Hematopoietic multipotent progenitor cell (in vitro differentiated cells): ENCODE measurements around the gene WAPL. TPM values are rescaled to one million over a fixed set of nuclear protein-coding genes. Genes with fewer than 3 reads are reported as not detected.
"Not testable (repeated sequence)": the region's sequence is repeated elsewhere in the genome, so short reads cannot be mapped to it uniquely, and the experiment has no call there.

Source experiments
- DNase-seq, 3 donors: peaks; one replicate each; pipeline ENCODE4 v3.0.0-alpha.2; 2011 to 2015; ENCODE audit warnings: low read depth in 2 of 3, low spot score in 2 of 3
- small RNA-seq: library from RNA; depleted of rRNA; stranded (forward); fragments of <200 nt; gene quantifications from one replicate; pipeline ENCODE3, GENCODE V24; 2012
- total RNA-seq: library from RNA; depleted of rRNA; stranded (reverse); fragments of >200 nt; gene quantifications from one replicate; pipeline ENCODE4 v1.2.3, GENCODE V29; 2012

WAPL gene
- total RNA-seq, 1 donor = 36.4 TPM

DNA sequence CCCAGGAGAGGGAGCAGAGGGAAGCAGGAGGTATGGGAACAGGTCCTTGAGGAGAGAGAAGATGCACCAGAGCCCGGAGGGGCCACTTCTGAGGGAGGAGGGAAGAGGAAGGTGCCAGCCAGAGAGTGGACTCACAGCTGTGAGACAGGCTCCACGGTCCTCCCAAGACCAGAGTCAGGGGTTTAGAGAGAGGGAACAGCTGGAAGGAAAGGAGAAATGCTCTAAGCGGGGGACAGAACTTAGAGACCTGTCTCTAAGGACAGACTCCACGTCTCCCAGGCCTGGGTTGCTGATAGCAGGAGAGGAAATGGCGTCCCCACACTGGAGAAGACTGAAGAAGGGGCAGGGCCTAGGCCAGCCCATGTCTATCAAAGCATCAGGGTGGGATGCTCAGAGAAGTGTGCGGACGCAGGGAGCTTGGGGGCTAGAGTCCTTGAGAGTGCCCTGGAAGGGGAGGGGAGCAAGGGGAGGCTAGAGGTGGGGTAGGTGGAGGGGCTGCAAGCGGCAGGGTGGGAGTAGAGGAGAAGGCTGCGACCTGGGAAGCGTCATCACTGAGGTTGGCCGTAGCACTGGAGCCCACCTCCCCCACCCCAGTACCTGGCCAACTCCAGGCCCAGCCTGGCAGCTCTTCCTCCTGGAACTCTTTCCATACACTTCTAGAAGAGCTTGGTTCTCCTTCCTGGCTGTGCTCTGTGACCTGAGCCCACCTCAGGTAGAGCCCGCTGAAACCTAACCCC is 129.4 kb downstream of the WAPL start:
- no peak for DNase-seq

DNA sequence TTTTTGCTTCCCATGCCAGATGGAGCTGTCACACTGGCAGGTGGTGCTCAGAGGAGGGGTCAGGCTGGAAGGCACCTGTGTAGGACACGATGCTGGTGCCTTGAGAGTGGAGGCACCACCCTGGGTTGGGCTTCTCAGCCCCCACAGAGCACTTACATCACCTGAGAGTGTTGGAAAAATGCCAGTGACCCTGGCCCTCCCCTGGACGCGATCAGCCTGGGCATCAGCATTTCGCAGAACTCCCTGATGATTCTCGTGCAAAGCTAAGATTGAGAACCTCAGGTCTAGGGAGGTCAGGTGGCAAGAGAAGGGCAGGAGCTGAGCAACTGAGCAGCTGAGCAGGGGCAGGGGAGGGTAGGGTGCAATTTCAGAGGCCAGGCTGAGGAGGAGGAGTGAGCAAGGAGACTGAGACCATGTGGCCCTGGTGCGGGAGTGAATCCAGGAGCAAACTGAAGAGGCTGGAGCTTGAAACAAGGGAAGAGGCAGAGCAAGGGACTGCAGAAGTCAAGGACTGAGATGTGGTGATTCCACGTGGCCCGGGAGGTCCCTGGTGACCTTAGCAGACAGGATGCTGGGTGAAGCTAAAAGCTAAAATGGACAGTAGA is 130.3 kb downstream of the WAPL start:
- no peak for DNase-seq

DNA sequence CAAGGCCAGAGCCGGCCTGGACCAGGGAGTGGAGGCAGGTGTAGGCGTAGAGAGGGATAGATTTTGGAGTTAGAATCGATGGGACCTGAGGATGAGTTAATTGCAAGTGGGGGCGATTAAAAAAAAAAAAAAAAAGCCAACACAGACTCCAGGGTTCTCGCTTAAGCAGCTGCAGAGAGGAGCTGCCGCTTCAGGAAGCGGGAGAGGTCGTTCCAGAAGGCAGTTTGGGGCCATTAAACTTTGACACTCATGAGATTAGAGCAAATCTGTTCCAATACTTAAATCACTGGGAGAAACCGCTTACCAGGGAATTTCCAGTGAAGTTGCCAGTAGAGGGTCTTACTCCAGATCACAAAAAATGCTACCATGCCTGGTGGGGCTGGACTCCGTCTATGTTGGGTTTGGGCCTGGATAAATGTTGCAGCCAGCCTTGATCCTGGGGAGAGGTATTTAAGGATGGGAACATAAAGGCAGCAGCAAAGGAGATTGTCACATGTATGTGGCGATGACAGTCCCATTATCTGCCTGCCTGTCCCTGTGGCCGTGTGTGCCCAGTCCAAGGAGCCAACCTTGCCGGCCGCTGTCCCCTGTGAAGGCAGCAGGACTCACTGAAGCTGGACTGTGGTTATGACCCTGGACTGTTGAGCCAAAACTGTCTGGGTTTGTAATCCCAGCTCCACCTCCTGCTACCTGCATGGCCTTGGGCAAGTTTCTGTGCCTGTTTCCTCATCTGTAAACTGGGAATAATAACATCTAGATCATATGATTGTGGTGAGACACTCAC is 131.1 kb downstream of the WAPL start:
- DNase-seq = no peak

DNA sequence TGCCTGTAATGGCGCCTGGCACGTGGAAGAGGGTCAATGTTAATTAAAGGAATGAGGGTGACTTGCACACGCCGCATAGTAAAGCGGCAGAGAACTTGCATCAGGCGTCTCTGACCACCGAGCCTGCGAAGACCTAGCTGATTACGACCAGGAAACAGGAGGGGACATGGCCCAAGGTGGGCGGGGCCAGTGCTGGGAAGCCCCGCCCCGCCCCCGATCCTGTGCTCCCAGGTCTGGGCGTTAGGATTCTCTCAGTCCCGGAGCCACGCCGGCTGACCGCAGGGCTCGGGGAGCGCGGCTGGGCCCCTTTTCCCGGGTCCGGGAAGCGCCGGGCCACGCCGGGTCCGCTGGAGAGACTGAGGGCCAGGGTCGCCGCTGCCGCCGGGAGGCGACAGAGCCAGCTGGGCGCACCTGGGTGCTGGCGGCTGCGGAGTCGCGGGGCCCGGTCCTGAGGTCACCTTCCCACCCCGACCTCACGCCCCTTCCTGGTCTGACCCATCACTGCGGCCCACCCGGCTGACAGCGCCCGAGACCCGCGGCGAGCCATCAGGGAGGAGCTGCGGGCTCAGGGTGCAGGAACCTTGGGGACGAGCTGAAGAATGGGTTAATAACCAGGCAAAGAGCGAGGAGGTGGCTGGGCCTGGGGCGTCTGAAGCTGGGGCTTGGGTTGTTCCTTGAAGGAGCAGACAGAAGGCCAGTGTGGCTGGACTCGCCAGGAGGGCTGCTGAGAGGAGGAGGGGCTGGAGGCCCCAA is 132.0 kb downstream of the WAPL start:
- DNase-seq = peak in 1 of 3 donors; percentile 27

DNA sequence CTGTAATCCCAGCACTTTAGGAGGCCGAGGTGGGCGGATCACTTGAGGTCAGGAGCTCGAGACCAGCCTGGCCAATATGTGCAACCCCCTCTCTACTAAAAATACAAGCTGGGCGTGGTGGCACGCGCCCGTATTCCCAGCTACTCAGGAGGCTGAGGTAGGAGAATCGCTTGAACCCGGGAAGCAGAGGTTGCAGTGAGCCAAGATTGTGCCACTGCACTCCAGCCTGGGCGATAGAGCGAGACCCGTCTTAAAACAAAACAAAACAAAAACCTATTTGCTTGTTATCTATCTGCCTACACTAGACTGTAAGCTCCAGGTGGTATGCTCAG is 132.5 kb downstream of the WAPL start:
- DNase-seq = not testable (repeated sequence)

DNA sequence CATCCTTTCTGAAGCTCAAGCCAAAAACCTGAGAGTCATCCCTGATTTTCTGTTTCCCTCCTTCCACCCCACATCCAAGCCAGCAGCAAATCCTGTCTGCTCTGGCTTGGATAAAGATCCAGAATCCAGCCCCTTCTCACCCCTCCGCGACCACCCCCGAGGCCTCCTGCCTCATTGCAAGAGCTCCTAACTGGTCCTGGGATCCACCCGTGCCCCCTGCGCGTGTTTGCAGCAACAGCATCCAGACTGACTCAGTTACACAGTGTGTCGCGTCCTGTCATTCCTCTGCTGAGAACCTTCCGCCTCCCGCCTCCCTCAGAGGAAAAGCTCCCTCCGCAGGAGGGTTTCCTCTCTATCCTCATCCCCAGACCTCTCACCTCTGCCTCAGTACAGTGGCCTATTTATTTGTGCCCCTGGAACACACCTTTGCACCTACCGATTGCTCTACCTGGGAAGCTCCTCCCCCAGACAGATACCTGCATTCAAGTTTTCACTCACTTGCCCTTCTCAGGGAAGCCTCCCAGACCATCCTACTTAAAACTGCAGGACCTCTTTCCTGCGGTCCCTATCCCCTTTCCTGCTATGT is 133.4 kb downstream of the WAPL start:
- DNase-seq = no peak

DNA sequence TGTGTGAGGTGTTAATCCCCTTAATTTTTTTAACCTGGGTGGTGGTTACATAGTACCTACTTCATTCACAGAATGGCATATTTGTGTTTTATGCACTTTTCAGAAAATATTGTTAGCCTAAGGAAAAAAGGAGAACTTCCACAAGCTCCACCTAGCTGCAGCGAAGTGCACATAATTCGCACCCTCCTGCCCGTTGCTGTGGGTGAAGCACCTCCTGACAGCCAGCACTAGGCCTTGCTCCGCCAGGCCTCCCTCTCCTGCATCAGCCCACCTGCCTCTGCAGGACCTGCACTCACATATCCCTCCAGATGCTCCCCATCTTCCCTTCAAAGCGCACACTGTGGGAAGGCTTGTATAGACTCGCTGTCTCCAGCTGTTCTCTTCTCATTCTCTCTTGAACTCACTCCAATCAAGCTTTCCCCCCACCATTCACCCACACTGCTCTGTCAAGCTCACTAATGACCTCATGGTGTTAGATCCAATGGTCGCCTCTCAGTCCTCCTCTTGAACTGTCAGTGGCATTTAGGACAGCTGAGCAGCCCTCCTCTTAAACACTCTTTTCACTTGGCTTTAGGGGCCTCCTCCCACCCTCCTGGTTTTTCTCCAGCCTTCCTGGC is 134.3 kb downstream of the WAPL start:
- DNase-seq = peak in 1 of 3 donors; percentile 33

DNA sequence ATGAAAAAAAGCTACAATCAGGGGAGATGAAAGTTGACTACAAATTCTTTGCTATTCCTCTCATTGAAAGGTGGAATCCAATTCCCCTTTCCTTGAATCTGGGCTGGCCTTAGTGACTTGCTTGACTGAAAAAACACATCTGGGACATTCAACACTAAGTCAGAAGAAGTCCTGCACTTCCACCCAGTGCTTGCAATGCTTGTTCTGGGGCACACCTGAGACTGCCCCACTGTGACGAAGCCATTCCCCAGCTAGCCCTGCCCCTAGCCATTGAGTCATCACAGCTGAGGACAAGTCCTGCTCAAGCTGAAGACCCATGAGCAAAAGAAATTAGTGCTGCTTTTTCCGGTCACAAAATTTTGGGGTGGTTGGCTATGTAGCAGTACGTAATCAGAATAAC is 135.8 kb downstream of the WAPL start:
- no peak for DNase-seq

Small RNA genes lying within 50 kb of the gene (small RNA-seq; reads per million reads assigned to genes)
- not detected for gene RNU6-780P

Other genes starting within 250 kb of the WAPL start
- under 0.01 TPM for gene GRID1, start 155.0 kb downstream of the WAPL start, total RNA-seq
- gene OPN4, start 132.8 kb upstream of the WAPL start, total RNA-seq = not detected
- not detected for gene LDB3, start 146.7 kb upstream of the WAPL start, total RNA-seq
- under 0.01 TPM for gene BMPR1A, start 234.8 kb upstream of the WAPL start, total RNA-seq